H9 (cell line): ENCODE results near the gene GRIP1. TPM values are rescaled to one million over a fixed set of nuclear protein-coding genes. Genes with fewer than 3 reads are reported as not detected.

Experiments used
- DNase-seq: peaks from one replicate; pipeline ENCODE4 v3.0.0-alpha.2; 2017
- H2AFZ ChIP-seq: one replicate; pipeline ENCODE4 v1.6.1; 2013; ENCODE audit warnings: mild to moderate bottlenecking, low read length, control low read depth, moderate library complexity
- H2AK5ac ChIP-seq: 2 replicates; pipeline ENCODE4 v1.6.1; 2013; ENCODE audit warnings: low read length, control low read depth, mixed read lengths; ENCODE audit not compliant: insufficient read length
- H2BK120ac ChIP-seq: one replicate; pipeline ENCODE4 v1.6.1; 2013; ENCODE audit warnings: low read depth, mild to moderate bottlenecking, low read length, control low read depth, inconsistent platforms; ENCODE audit not compliant: poor library complexity, severe bottlenecking
- H2BK12ac ChIP-seq: 2 replicates; pipeline ENCODE4 v1.6.1; 2013; ENCODE audit warnings: low read length, control low read depth, mixed read lengths, low read depth; ENCODE audit not compliant: insufficient read length
- H2BK15ac ChIP-seq: 2 replicates; pipeline ENCODE4 v1.6.1; 2013; ENCODE audit warnings: low read depth, low read length, control low read depth
- H2BK20ac ChIP-seq: one replicate; pipeline ENCODE4 v1.6.1; 2013; ENCODE audit warnings: low read depth, mild to moderate bottlenecking, low read length, control low read depth, inconsistent platforms; ENCODE audit not compliant: poor library complexity, severe bottlenecking
- H2BK5ac ChIP-seq: 2 replicates; pipeline ENCODE4 v1.6.1; 2013; ENCODE audit warnings: low read length, control low read depth, mixed read lengths; ENCODE audit not compliant: insufficient read length
- H3K14ac ChIP-seq: 2 replicates; pipeline ENCODE4 v1.6.1; 2013; ENCODE audit warnings: low read length, control low read depth; ENCODE audit not compliant: insufficient read depth
- H3K18ac ChIP-seq: 2 replicates; pipeline ENCODE4 v1.6.1; 2013; ENCODE audit warnings: low read depth, mild to moderate bottlenecking, mixed read lengths, low read length, control low read depth; ENCODE audit not compliant: insufficient read length
- H3K23ac ChIP-seq: 2 replicates; pipeline ENCODE4 v1.6.1; 2013; ENCODE audit warnings: low read length, control low read depth, mixed read lengths, low read depth; ENCODE audit not compliant: insufficient read length
- H3K23me2 ChIP-seq: 2 replicates; pipeline ENCODE4 v1.6.1; 2013; ENCODE audit warnings: low read depth, mild to moderate bottlenecking, mixed read lengths, low read length, control low read depth; ENCODE audit not compliant: insufficient read length, poor library complexity, severe bottlenecking
- H3K27ac ChIP-seq: 2 replicates; pipeline ENCODE4 v1.5.1; 2013; ENCODE audit warnings: low read length, control low read depth, mixed read lengths, low read depth; ENCODE audit not compliant: insufficient read length
- H3K27me3 ChIP-seq: 2 replicates; pipeline ENCODE4 v1.6.1; 2013; ENCODE audit warnings: low read length, control low read depth, inconsistent platforms; ENCODE audit not compliant: insufficient read depth
- H3K4ac ChIP-seq: 2 replicates; pipeline ENCODE4 v1.6.1; 2013; ENCODE audit warnings: low read depth, mild to moderate bottlenecking, control low read depth, inconsistent platforms, low read length, moderate library complexity
- H3K4me1 ChIP-seq: 2 replicates; pipeline ENCODE4 v1.6.1; 2013; ENCODE audit warnings: low read length, control low read depth, inconsistent platforms; ENCODE audit not compliant: insufficient read depth
- H3K4me2 ChIP-seq: 2 replicates; pipeline ENCODE4 v1.6.1; 2013; ENCODE audit warnings: low read length, control low read depth, mixed read lengths; ENCODE audit not compliant: insufficient read length, insufficient read depth
- H3K56ac ChIP-seq: 2 replicates; pipeline ENCODE4 v1.6.1; 2013; ENCODE audit warnings: low read depth, mild to moderate bottlenecking, mixed read lengths, low read length, control low read depth; ENCODE audit not compliant: insufficient read length
- H3K79me1 ChIP-seq: 2 replicates; pipeline ENCODE4 v1.6.1; 2013; ENCODE audit warnings: low read depth, mild to moderate bottlenecking, moderate library complexity, low read length, control low read depth, inconsistent platforms; ENCODE audit not compliant: insufficient read depth, poor library complexity, severe bottlenecking
- H3K79me2 ChIP-seq: 2 replicates; pipeline ENCODE4 v1.6.1; 2013; ENCODE audit warnings: low read length, control low read depth, inconsistent platforms; ENCODE audit not compliant: insufficient read depth
- H3K9ac ChIP-seq: 2 replicates; pipeline ENCODE4 v1.6.1; 2013; ENCODE audit warnings: low read length, control low read depth, mixed read lengths; ENCODE audit not compliant: insufficient read length; ENCODE audit errors: extremely low read depth
- H3K9me3 ChIP-seq: one replicate; pipeline ENCODE4 v1.6.1; 2013; ENCODE audit warnings: low read depth, low read length, inconsistent platforms; ENCODE audit not compliant: control insufficient read depth
- H3T11ph ChIP-seq: one replicate; pipeline ENCODE4 v1.6.1; 2013; ENCODE audit warnings: mild to moderate bottlenecking, low read length, control low read depth, inconsistent platforms
- H4K20me1 ChIP-seq: one replicate; pipeline ENCODE4 v1.6.1; 2013; ENCODE audit not compliant: control insufficient read depth, insufficient read length, insufficient read depth
- H4K5ac ChIP-seq: 2 replicates; pipeline ENCODE4 v1.6.1; 2013; ENCODE audit warnings: low read depth, mild to moderate bottlenecking, mixed read lengths, low read length, control low read depth; ENCODE audit not compliant: insufficient read length
- H4K8ac ChIP-seq: replicated peaks from 2 replicates; pipeline ENCODE4 v1.6.1; 2013; ENCODE audit warnings: low read length, control low read depth, mixed read lengths, low read depth; ENCODE audit not compliant: insufficient read length
- H4K91ac ChIP-seq: 2 replicates; pipeline ENCODE4 v1.6.1; 2013; ENCODE audit warnings: low read depth, mild to moderate bottlenecking, moderate library complexity, mixed read lengths, low read length, control low read depth; ENCODE audit not compliant: insufficient read length
- H3K27ac Mint-ChIP-seq, 3 experiments: 2 replicates in 2 of 3; 3 replicates in 1 of 3; pipeline ENCODE4 v1.8.0; 2020 to 2021; ENCODE audit warnings: mixed read lengths in 3 of 3, mild to moderate bottlenecking in 1 of 3, moderate library complexity in 1 of 3
- H3K27me3 Mint-ChIP-seq: 2 replicates; pipeline ENCODE4 v1.8.0; 2021; ENCODE audit warnings: low read depth, mild to moderate bottlenecking, moderate library complexity, mixed read lengths
- H3K36me3 Mint-ChIP-seq, 3 experiments: 2 replicates in 2 of 3; 3 replicates in 1 of 3; pipeline ENCODE4 v1.8.0; 2020 to 2021; ENCODE audit warnings: low read depth in 3 of 3, mixed read lengths in 3 of 3; ENCODE audit not compliant: insufficient read depth in 1 of 3
- H3K4me1 Mint-ChIP-seq, 2 experiments: 2 replicates each; pipeline ENCODE4 v1.8.0; 2020; ENCODE audit warnings: mixed read lengths in 2 of 2
- H3K4me3 Mint-ChIP-seq, 2 experiments: 2 replicates in 1 of 2; 3 replicates in 1 of 2; pipeline ENCODE4 v1.8.0; 2020 to 2021; ENCODE audit warnings: mild to moderate bottlenecking in 2 of 2, mixed read lengths in 2 of 2, moderate library complexity in 1 of 2
- H3K9me3 Mint-ChIP-seq, 2 experiments: 2 replicates in 1 of 2; 3 replicates in 1 of 2; pipeline ENCODE4 v1.8.0; 2020; ENCODE audit warnings: mild to moderate bottlenecking in 2 of 2, mixed read lengths in 2 of 2, moderate library complexity in 1 of 2
- WGBS: extraction: QIAGEN DNeasy Blood & Tissue Kit; methylation state at CpG from one replicate; pipeline ENCODE4 v1.1.7; 2013; ENCODE audit warnings: missing lambda C conversion rate, low lambda C conversion rate, mixed read lengths; ENCODE audit not compliant: insufficient read length; ENCODE audit errors: extremely low coverage; 5-methylcytosine and 5-hydroxymethylcytosine counted together
- total RNA-seq: library from RNA; stranded (reverse); gene quantifications from 2 replicates; pipeline ENCODE4 v1.2.1, GENCODE V29; 2021
- TF ChIP-seq, protein P1 (sequence below): fragments of 200-600 bp; sonication (generic); conservative IDR thresholded peaks from 3 replicates; pipeline ENCODE4 v1.8.0; 2021; ENCODE audit warnings: antibody characterized with exemption, mild to moderate bottlenecking

Gene GRIP1
- total RNA-seq, 1 experiment from 2014 or later: 19.5 TPM

DNA sequence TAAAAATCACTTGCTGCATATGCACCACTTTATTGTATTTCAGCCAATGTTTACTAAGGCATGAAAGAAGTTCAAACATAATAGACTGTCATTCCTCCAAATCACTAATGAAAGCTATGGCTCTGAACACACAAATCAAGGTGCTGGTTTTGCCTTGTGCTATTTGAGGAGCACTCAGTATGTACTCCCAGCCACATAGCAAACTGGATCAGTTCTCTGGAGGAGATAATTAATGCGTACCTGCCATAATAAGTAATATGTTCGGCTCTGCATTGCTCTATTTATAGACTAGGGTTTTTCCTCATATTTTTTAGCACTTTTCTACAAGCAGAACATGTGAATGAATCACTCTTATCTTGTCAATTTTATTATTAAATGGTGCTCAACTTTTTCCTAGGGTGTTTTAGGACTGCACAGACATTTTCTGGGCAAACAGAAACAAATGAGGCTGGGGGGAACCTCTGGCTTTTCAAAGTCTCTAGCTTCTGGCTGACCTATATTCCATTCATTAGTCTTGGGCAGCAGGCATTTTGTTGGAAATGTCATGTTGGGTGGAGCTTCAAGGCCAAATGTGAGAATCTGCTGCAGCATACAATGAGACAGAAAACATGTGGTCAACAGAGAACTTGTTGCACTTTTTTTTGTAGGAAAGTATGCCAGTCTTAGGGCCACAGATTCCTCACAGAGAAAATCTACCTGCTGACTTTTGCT lies 88.4 kb downstream of the GRIP1 start:
- no peak overlapping the region for H3K23ac ChIP-seq
- no peak overlapping the region for H4K5ac ChIP-seq
- no peak overlapping the region for H4K91ac ChIP-seq
- DNase-seq: no peak
- H2BK15ac ChIP-seq: no peak overlapping the region
- no peaks in the 10 kb centered on the region for H3K79me2 ChIP-seq
- no peak overlapping the region for H3K27ac ChIP-seq
- Mint-ChIP-seq H3K36me3 (no peaks in the 10 kb centered on the region; a peak in 1 of 7 replicates), H3K27ac (no peak overlapping the region), H3K4me3 (no peak overlapping the region), H3K9me3 (no peaks in the 10 kb centered on the region), H3K4me1 (peaks cover 15 to 17% of the 10 kb centered on the region in 2 experiments), H3K27me3 (no peaks in the 10 kb centered on the region)
- H4K20me1 ChIP-seq: no peaks in the 10 kb centered on the region
- no peaks in the 10 kb centered on the region for H3K9me3 ChIP-seq
- no peak overlapping the region for H3T11ph ChIP-seq
- no peak overlapping the region for H3K14ac ChIP-seq
- H4K8ac ChIP-seq: no peak overlapping the region
- no peak overlapping the region for H3K18ac ChIP-seq
- WGBS: no CpG with 5 or more reads among the region's 2 CpGs
- no peak overlapping the region for H3K9ac ChIP-seq
- H2AK5ac ChIP-seq: no peak overlapping the region
- TF ChIP-seq, protein P1, sequence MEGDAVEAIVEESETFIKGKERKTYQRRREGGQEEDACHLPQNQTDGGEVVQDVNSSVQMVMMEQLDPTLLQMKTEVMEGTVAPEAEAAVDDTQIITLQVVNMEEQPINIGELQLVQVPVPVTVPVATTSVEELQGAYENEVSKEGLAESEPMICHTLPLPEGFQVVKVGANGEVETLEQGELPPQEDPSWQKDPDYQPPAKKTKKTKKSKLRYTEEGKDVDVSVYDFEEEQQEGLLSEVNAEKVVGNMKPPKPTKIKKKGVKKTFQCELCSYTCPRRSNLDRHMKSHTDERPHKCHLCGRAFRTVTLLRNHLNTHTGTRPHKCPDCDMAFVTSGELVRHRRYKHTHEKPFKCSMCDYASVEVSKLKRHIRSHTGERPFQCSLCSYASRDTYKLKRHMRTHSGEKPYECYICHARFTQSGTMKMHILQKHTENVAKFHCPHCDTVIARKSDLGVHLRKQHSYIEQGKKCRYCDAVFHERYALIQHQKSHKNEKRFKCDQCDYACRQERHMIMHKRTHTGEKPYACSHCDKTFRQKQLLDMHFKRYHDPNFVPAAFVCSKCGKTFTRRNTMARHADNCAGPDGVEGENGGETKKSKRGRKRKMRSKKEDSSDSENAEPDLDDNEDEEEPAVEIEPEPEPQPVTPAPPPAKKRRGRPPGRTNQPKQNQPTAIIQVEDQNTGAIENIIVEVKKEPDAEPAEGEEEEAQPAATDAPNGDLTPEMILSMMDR: no peak
- no peaks in the 10 kb centered on the region for H3K23me2 ChIP-seq
- H3K4me1 ChIP-seq: 0 out of 2 replicates have a peak, but pooled peaks cover 2% of the 10 kb centered on the region
- H3K4ac ChIP-seq: no peak overlapping the region
- no peaks in the 10 kb centered on the region for H3K27me3 ChIP-seq
- H2BK12ac ChIP-seq: no peak overlapping the region
- H3K4me2 ChIP-seq: no peak overlapping the region
- H3K79me1 ChIP-seq: no peaks in the 10 kb centered on the region
- H2BK120ac ChIP-seq: no peak overlapping the region
- H2BK5ac ChIP-seq: no peak overlapping the region
- no peak overlapping the region for H2AFZ ChIP-seq
- no peak overlapping the region for H3K56ac ChIP-seq
- no peak overlapping the region for H2BK20ac ChIP-seq
